GM21619 (cell line): Measurements from ENCODE around the gene BAD.

Experiments used
- ATAC-seq: cut with Tn5 transposase; IDR thresholded peaks from one replicate; pipeline ENCODE4 v1.9.1; 2021; ENCODE audit not compliant: unreplicated experiment

The BAD gene

DNA sequence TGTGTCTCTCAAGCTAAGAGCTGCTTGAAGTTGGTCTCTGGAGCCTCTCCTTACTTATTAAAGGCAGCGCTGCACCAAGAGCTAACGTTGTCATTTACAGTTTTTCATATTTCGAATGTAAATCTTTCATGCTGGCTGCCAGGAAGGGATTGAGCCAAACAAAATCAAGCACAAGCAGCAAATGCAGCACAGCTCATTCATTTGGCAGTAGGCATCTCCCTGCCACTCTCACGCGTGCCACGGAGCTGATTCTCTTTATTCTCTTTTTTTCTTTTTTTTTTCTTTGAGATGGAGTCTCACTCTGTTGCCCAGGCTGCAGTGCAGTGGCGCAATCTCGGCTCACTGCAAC lies 51.5 kb downstream of the BAD start:
- ATAC-seq, result no peak

DNA sequence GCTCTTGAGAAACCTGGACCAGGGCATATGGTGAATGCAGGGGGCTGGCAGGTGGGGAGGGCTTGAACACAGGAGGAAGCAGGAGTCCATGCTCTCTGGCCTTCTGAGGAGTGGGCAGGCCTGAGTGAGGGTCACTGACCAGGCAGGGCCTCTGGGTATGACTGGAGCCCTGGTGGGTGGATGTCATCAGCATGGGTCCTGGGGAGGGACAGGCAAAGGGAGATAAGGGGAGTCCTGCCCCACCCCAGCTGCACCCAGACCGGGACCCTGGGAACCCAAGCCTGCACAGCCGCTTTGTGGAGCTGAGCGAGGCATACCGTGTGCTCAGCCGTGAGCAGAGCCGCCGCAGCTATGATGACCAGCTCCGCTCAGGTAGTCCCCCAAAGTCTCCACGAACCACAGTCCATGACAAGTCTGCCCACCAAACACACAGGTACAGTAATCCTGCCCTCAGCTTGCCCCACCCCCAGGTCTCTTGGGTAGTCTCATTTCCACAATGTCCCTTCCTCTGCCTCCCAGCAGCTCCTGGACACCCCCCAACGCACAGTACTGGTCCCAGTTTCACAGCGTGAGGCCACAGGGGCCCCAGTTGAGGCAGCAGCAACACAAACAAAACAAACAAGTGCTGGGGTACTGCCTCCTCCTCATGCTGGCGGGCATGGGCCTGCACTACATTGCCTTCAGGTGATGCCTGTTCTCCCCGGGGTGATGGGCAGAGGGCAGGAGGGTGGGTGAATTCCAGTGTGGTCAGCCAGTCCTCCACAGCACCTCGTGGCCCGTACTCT lies 52.1 kb downstream of the BAD start:
- no peak for ATAC-seq

DNA sequence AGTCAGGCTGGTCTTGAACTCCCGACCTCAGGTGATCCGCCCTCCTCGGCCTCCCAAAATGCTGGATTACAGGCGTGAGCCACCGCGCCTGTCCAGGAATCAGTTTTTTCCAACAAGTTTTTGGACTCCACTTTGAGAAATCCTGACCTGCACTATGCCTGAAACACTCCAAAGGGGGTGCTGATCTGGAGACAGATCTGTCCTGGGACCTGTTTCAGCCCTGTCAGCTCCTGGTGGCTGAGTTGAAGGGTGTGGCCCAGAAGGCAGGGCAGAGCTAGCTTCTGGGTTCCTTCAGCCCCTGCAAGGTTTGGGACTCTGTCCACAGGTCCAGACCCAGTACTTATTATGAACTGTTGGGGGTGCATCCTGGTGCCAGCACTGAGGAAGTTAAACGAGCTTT lies 52.9 kb downstream of the BAD start:
- ATAC-seq, result no peak

DNA sequence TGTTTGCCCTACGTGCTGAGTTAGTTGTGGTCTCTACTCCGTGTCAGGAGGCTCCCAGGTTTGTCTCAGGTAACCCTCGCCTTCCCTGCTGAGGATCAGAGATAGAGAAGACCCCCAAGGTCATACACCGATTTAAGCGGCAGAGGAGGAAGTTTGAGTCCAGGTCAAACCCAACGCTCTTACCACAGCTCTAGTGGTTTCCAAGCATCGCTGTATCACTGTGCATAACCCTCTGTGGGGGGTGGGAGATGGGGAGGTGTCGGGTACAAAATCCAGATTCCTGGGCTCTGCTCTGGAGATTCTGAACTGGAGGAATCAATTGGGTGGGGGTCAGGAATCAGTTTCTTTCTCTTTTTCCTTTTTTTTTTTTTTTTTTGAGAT lies 53.5 kb downstream of the BAD start:
- ATAC-seq, result no peak

DNA sequence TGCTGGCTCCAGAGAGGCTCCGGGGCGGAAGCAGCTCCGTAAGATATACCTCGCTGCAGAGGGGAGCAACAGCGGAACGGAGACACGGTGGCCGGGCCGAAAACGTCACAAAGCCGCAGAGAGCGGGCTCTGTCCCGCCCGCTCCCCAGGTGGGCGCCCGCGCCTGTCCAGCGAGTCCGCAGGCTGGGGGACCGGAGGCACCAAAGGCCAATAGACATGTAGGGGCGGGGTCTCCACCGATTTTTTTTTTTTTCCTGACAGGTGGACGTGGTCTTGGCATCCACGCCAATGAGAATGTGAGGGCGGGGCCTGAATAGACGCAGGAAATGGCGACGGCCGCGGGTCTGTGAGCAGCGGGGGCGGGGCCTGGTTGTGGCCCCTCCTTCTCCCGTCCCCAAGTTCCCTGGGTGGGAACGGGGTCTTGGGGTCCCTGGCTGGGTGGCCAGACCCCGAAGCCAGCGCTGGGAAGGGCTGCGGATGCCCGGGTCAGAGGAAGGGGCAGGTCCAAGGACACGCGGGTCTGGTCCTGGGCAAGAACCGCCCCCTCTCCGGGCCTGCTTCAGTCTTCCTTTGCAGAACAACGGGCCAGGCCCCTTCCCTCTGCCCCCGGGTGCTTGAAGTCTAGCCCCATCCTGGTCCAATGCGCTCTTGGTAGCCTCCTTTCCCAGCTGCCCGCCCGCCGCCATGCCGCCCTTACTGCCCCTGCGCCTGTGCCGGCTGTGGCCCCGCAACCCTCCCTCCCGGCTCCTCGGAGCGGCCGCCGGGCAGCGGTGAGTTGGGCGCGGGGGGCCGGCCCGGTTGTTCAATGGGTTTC lies 54.1 kb downstream of the BAD start, which contains the start of gene DNAJC4:
Gene DNAJC4, plus strand, starts transcription at position 378 of the 814 bp plus-strand sequence. Its CDS starts 307 bp downstream, at position 685.
- peak; percentile 40 for ATAC-seq

DNA sequence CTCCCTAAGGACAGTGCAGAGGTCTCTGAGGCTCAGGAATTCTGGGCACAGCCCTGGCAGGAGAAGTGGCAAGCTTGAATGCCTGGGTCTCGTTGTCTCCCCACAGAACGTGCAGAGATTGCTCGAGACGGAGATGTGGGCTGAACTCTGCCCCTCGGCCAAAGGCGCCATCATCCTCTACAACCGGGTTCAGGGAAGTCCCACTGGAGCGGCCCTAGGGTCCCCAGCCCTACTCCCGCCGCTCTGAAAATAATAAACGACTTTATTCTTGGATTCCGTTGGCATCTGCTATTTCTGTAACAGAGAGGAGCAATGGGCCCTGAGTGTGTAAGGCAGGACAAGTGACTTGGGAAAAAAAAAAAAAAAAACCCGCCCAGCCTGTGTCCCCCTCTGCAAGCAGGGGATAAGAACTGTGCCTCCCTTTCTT lies 54.7 kb downstream of the BAD start:
- no peak for ATAC-seq

DNA sequence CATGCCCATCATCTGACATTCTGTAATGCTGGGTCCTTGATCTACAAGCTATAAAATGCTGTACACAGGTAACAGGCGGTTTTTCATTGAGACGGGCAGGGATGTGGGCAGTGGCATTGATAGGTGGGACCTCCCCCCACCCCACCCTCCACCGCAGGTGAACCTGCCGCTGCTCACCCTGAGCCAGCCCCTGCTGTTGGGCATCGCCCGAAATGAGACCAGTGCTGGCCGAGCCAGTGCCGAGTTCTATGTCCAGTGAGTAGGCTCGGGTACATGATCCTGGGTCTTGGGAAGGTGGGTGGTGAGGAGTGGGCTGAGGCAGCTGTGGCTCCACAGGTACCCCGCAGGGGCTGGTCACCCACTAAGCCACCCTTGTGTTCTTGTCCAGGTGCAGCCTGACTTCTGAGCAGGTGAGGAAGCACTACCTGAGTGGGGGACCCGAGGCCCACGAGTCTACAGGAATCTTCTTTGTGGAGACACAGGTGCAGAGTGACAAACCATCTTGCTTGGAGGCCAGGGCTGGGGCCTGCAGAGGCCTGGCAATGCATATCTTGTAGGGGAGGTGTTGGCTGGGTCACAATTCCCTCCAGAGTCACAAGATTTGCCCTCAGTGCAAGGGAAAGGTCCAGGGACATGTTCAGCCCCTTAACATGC lies 55.2 kb downstream of the BAD start:
- no peak for ATAC-seq

DNA sequence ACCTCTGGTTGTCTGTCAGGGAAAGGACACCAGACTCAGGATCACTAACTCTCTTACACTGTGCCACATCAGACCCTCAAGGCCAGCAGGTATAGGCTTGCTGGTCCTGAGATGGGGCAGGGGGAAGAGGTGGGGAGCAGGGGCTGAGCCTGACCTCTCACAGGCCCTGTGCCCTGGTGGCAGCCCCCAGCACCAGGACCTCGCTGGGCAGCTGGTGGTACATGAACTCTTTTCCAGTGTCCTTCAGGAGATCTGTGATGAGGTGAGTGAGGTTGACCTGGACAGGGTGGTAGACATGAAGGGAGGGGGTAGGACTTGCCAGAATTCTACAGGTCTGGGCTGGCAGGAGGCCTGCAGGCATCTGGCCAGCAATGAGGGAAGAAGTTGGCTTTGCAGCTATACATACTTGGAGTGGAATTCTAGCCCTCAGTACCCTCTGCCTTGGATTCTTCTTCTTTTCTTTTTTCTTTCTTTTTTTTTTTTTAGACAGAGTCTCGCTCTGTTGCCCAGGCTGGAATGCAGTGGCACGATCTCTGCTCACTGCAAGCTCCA lies 57.0 kb downstream of the BAD start:
- ATAC-seq, result no peak

DNA sequence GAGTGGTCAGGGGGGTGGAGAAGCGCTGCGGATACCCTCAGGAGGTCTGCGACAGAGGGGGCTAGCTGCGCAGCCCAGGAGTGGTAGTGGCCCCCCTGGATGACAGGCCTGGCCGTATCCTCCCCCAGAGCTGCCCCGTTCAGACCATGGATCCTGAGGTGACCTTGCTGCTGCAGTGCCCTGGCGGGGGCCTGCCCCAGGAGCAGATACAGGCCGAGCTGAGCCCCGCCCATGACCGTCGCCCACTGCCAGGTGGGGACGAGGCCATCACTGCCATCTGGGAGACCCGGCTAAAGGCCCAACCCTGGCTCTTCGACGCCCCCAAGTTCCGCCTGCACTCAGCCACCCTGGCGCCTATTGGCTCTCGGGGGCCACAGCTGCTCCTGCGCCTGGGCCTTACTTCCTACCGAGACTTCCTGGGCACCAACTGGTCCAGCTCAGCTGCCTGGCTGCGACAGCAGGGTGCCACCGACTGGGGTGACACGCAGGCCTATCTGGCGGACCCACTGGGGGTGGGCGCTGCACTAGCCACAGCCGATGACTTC lies 57.9 kb downstream of the BAD start:
- ATAC-seq, result peak; percentile 34

DNA sequence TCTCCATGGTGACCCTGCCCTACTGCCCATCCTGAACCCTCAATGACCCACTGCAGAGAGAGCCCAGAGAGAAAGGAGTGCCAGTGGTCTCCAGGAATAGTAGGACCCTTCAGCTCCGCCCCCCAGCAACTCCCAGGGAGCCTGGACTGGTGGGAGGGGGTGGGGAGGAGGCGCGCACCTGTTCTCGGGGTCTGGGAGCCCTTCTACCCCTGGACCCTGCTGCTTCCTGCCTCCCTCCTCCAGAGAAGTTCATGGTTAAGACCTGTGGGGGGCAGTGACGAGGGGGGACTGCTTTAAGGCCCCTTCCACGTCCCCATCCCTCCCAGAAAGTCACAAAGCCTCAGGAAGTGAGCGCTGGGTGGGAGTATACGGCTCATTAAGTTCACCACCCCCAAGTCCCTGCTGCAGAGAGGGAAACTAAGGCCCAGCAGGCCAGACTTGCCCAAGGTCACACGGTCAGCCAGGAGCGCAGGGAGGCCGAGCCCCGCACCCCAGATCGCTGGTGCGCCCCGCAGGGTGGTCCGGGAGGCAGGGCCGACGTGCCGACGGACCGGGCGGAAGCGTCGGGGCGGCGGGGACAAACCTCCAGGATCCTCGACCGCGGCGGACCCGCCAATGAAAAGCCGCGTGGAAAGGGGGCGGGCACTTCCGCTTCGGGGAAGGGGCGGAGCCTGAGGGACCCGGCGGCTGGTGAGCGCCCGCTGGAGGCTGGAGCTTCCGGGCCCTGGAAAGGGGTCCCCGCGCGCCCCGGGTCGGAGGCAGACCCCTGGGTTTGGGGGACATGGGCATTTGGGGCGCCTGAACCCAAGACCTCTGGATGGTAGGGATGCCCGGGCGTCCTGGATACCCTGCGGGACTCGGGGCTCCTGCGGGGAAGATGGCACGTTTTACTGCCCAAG lies 58.6 kb downstream of the BAD start, which contains the start of the genes NUDT22 and TRPT1:
Gene NUDT22, plus strand, starts transcription at position 667 of the 899 bp plus-strand sequence. CDS start 379 bp downstream, outside the sequence.
Gene TRPT1, minus strand, starts transcription at position 579 of the 899 bp plus-strand sequence. Its CDS starts 326 bp downstream, at position 253.
- ATAC-seq, result peak; percentile 40

DNA sequence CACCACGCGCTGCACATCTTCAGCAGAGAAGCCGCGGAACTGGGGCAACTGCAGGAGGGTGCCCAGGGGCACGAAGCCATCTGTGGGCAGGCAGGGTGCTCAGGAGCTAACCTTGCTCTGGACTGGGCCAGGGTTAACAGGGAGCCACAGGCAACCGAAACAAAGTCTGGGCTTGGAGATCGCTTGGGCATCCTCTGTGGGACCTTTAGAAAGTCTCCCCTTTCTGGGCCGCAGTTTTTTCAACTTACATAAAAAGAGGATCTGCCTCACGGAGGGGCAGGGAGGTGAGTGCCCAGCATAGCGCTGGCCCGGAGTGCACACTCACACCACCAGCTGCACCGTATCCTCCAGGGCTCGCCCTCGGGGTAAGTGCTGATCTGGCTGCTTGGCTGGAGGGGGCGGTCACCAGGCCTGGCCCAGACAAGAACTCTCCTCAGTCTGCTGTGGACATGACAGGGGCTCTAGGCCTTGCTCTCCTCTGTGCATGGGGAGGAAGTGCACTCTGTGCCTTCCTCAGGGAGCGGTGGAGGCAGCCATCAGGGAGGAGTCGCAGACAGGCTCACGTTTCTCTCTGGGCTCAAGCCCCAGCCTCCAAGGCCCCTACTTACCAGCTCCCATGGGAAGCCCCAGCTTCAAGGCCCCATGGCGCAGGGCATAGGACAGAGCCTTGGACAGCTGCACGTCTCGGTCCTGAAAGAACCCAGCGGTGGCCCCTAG lies 59.4 kb downstream of the BAD start:
- ATAC-seq, result no peak

DNA sequence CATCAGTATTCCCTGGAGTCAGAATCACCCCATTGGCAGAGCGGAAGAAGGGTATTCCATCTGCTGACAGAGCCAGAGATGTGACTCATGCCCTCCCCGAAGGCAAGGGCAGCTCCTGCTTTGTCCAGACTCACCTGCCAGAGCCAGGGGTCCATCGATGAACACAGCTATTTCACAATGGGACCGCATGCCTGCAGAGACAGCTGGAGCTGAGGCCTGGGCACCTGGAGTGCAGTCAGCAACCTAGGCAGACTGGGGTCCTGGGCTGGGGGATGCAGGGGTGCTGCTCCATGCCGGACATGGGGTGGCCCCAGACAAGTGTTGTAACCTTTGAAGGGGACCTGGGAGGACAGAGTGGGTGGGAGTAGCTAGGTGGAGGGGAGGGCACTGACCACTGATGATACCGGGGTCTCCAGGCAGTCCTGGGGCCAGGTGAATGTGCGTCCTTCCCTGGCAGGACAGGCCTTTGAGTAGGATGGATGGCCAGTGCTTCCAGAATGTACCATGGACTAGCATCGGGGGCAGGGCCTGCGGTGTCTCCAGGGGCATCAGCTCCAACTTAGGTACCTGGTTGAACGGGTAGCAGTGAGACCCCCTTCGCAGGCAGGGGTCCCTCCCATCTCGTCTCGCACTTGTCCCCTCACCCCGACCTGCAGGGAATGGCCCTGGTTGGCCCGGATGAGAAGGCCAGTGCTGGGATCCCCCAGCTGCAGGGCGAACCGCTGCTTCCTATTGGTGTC lies 60.1 kb downstream of the BAD start:
- no peak for ATAC-seq

DNA sequence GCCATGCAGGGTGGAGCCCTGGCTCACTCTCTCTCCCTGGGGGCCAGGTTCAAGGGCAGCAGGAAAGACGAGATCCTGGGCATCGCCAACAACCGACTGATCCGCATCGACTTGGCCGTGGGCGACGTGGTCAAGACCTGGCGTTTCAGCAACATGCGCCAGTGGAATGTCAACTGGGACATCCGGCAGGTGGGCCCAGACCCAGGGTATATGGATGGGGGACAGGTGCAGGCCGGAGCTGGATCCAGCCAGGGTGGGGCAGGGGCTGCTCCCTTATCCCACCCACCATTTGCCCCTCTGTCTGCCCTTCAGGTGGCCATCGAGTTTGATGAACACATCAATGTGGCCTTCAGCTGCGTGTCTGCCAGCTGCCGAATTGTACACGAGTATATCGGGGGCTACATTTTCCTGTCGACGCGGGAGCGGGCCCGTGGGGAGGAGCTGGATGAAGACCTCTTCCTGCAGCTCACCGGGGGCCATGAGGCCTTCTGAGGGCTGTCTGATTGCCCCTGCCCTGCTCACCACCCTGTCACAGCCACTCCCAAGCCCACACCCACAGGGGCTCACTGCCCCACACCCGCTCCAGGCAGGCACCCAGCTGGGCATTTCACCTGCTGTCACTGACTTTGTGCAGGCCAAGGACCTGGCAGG lies 61.3 kb downstream of the BAD start:
- ATAC-seq, result no peak

DNA sequence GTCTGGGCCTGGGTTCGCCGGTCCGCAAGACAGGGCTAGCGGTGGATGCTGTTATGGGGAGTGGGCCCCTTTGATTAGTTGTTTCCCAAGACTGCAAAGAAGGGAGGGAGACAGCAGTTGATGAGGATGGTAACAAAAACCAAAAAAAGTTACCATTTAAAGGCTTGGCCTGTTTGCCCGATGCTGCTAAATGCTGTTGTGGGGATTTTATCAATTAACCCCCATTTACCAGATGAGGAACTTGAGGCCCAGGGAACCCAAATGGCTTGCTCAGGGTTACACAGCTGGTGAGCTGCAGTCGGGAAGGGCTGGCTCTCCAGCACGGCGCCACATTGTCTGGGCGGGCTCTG lies 61.8 kb downstream of the BAD start:
- no peak for ATAC-seq

DNA sequence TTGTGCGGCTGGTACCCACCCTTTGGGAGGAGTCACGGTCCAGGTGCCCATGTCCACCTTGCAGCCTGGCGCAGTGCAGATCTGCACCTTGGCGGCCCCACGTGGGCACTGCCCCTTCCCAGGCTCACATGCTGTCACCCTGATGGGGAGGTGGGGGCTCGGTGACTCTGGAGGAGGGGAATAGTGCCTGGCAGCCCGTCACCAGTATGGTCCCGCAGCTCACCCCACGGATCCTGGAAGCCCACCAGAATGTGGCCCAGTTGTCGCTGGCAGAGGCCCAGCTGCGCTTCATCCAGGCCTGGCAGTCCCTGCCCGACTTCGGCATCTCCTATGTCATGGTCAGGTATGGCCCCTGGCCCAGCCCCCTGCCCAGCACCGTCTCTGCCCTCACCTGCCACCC lies 63.7 kb downstream of the BAD start:
- no peak for ATAC-seq

DNA sequence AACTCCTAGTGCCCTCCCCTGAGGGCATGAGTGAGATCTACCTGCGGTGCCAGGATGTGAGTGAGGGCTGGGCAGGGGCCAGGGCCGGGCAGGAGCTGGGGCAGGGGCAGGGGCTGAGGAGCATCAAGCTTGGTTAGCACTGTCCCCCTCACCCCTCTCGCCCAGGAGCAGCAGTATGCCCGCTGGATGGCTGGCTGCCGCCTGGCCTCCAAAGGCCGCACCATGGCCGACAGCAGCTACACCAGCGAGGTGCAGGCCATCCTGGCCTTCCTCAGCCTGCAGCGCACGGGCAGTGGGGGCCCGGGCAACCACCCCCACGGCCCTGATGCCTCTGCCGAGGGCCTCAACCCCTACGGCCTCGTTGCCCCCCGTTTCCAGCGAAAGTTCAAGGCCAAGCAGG lies 64.2 kb downstream of the BAD start:
- ATAC-seq, result no peak
